Measurements from ENCODE around the gene TBK1.

The TBK1 gene

GRCh38 chr12:64550755-64551154 is 98.8 kb downstream of the TBK1 start:
- no peak for DNase-seq

GRCh38 chr12:64551676-64552075 is 99.8 kb downstream of the TBK1 start:
- no peak for DNase-seq

Data from KG1 (cell line).